Esophagus muscularis mucosa (tissue), 3 donors: Measurements from ENCODE around the gene XG.

Experiments used
- CTCF ChIP-seq, 3 experiments: fragments of 200-600 bp in 2 of 3; fragments of 450-650 bp in 1 of 3; sonication (generic) in 2 of 3; IDR thresholded peaks; one replicate each; pipeline ENCODE4 v1.5.1; 2017 to 2019; ENCODE audit warnings: antibody characterized with exemption in 3 of 3, mild to moderate bottlenecking in 2 of 3, moderate library complexity in 1 of 3
- POLR2A ChIP-seq: fragments of 450-650 bp; IDR thresholded peaks from one replicate; pipeline ENCODE4 v1.6.1; 2017; ENCODE audit warnings: antibody characterized with exemption, moderate library complexity, mild to moderate bottlenecking, low read depth

- TF ChIP-seq POLR2A, result no peak
- TF ChIP-seq CTCF (IDR thresholded peaks at IDR 0.05), result no peak
Observed at GRCh38 chrX:2733286-2733685, 18.6 kb upstream of the XG start.
